ENCODE results near the gene NINJ1.

DNA sequence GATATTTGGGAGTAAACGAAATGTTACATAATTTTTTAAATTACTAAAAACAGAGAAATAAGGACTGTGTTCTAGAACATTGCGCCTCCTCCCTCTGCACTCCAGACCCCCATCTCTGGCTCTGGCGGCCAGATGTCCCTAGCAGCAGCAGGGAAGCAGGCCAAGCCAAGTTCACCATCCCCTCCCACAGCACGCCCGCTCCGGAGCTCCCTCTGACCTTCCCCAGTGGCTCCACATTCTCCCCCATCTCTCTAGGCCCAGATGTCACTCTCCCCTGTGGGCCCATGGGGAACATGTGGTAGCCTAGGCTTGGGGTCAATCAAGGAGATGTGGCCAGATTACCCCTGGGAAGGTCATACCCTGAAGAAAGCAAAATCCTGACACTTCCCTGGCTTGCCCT is 43.6 kb upstream of the NINJ1 start:
- TF ChIP-seq, protein P1, sequence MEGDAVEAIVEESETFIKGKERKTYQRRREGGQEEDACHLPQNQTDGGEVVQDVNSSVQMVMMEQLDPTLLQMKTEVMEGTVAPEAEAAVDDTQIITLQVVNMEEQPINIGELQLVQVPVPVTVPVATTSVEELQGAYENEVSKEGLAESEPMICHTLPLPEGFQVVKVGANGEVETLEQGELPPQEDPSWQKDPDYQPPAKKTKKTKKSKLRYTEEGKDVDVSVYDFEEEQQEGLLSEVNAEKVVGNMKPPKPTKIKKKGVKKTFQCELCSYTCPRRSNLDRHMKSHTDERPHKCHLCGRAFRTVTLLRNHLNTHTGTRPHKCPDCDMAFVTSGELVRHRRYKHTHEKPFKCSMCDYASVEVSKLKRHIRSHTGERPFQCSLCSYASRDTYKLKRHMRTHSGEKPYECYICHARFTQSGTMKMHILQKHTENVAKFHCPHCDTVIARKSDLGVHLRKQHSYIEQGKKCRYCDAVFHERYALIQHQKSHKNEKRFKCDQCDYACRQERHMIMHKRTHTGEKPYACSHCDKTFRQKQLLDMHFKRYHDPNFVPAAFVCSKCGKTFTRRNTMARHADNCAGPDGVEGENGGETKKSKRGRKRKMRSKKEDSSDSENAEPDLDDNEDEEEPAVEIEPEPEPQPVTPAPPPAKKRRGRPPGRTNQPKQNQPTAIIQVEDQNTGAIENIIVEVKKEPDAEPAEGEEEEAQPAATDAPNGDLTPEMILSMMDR (IDR thresholded peaks at IDR 0.05): no peak
- TF ChIP-seq POLR2A (IDR thresholded peaks at IDR 0.05): no peak
